HEK293T (cell line): ENCODE data around the gene SMTNL2.

Experiments
- CTCF ChIA-PET: fragments of 350-600 bp; formaldehyde crosslinking; extraction: SDS; loops from one replicate; lab custom pipeline; 2021; ENCODE audit warnings: antibody characterized with exemption, inconsistent platforms; lab: Yijun Ruan, JAX
- POLR2A ChIA-PET: fragments of 350-600 bp; formaldehyde crosslinking; extraction: SDS; loops from one replicate; lab custom pipeline; 2020; ENCODE audit warnings: antibody characterized with exemption, inconsistent platforms; lab: Yijun Ruan, JAX
- DNase-seq: peaks from one replicate; pipeline ENCODE4 v3.0.0; 2012; ENCODE audit warnings: mixed read lengths; ENCODE audit errors: extremely low spot score
- ARNT ChIP-seq: fragments of 450-650 bp; IDR thresholded peaks from 2 replicates; pipeline ENCODE4 v1.6.1; 2017; ENCODE audit warnings: mild to moderate bottlenecking
- BHLHE40 ChIP-seq: fragments of 450-650 bp; IDR thresholded peaks from 2 replicates; pipeline ENCODE4 v1.6.1; 2016; ENCODE audit warnings: mild to moderate bottlenecking, moderate library complexity, borderline replicate concordance
- CTBP1 ChIP-seq: fragments of 450-650 bp; IDR thresholded peaks from 2 replicates; pipeline ENCODE4 v1.6.1; 2016; ENCODE audit warnings: borderline replicate concordance
- ELF4 ChIP-seq: fragments of 450-650 bp; IDR thresholded peaks from 2 replicates; pipeline ENCODE4 v1.6.1; 2017; ENCODE audit warnings: antibody characterized with exemption
- FOXA1 ChIP-seq: fragments of 450-650 bp; IDR thresholded peaks from 2 replicates; pipeline ENCODE4 v1.6.1; 2016; ENCODE audit warnings: mild to moderate bottlenecking
- FOXK2 ChIP-seq: fragments of 450-650 bp; IDR thresholded peaks from 2 replicates; pipeline ENCODE4 v1.6.1; 2016; ENCODE audit warnings: mild to moderate bottlenecking
- FOXM1 ChIP-seq: fragments of 450-650 bp; IDR thresholded peaks from 2 replicates; pipeline ENCODE4 v1.6.1; 2017; ENCODE audit warnings: mild to moderate bottlenecking, borderline replicate concordance
- HDGF ChIP-seq: fragments of 450-650 bp; IDR thresholded peaks from 2 replicates; pipeline ENCODE4 v1.6.1; 2017; ENCODE audit warnings: antibody characterized with exemption, borderline replicate concordance
- L3MBTL2 ChIP-seq: fragments of 450-650 bp; conservative IDR thresholded peaks from 2 replicates; pipeline ENCODE4 v1.6.1; 2016; ENCODE audit warnings: mild to moderate bottlenecking
- LEF1 ChIP-seq: fragments of 450-650 bp; IDR thresholded peaks from 2 replicates; pipeline ENCODE4 v1.6.1; 2017; ENCODE audit warnings: mild to moderate bottlenecking, borderline replicate concordance
- NFRKB ChIP-seq: fragments of 450-650 bp; IDR thresholded peaks from 2 replicates; pipeline ENCODE4 v1.6.1; 2016; ENCODE audit warnings: mild to moderate bottlenecking, moderate library complexity
- PKNOX1 ChIP-seq: fragments of 450-650 bp; IDR thresholded peaks from 2 replicates; pipeline ENCODE4 v1.6.1; 2016
- SP1 ChIP-seq: fragments of 450-650 bp; IDR thresholded peaks from 2 replicates; pipeline ENCODE4 v1.6.1; 2017
- SUZ12 ChIP-seq: fragments of 450-650 bp; IDR thresholded peaks from 2 replicates; pipeline ENCODE4 v1.6.1; 2016; ENCODE audit warnings: mild to moderate bottlenecking
- TARDBP ChIP-seq: fragments of 450-650 bp; IDR thresholded peaks from 2 replicates; pipeline ENCODE4 v1.6.1; 2016
- ZNF384 ChIP-seq: fragments of 450-650 bp; IDR thresholded peaks from 2 replicates; pipeline ENCODE4 v1.6.1; 2016

SMTNL2 gene

DNA sequence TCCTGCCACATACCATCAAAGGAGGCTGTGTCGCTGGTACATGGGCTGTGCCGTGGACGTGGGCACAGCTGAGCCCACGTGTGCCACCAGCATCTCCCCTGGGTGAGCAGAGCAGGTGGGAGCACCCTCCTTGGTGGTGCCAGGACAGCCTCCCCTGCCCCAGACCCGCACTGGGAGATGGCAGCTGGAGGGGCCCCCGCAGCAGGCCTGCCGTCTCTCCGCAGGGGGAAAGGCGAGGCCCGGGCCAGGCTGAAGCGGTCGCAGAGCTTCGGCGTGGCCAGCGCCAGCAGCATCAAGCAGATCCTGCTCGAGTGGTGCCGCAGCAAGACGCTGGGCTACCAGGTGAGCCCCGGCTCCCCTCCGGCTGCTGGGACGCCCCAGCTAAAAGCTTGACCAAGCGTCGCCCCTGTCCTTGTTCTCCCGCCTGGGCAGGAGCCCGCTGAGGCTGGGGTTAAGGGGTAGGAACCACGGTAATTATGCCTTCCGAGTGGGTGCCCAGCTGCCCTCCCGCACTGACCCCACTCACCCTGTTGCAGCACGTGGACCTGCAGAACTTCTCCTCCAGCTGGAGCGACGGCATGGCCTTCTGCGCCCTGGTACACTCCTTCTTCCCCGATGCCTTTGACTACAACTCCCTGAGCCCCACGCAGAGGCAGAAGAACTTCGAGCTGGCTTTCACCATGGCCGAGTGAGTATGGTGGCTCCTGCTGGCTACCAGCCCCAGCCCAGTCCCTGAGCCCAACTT, 12.5 kb downstream of the SMTNL2 start:
- no peak for TF ChIP-seq LEF1
- TF ChIP-seq ZNF384 = no peak
- ChIA-PET CTCF (no interaction called here), POLR2A (interaction anchor here (1.4 kb wide), 1 partner anchor 42 kb away, joined by 3 read pairs; the partner anchor contains the start of gene MYBBP1A)
- DNase-seq = no peak

DNA sequence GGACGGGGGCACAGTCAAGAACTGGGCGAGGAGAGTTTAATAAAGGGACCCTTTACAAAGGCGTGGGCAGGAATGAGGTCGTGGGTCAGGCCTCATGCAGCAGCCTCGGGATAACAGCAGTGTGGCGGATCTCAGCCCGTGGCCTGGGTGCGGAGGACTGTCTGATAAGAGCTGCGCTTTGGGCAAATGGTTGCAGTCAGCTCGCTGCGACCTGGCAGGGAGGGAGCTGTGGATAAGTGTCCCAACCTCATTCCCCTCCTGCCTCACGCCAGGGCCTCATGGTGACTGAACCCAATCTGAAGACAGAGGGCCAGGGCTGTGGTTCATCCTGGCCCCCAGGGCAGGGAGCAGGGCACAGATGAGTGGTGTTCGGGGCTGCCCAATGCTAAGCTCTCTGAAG, 13.6 kb downstream of the SMTNL2 start:
- no peak for DNase-seq
- ChIA-PET POLR2A (interaction anchor here (1.4 kb wide), 1 partner anchor 43 kb away, joined by 3 read pairs; the partner anchor contains the start of gene MYBBP1A), CTCF (interaction anchor here (0.6 kb wide), 1 partner anchor 10 kb away, joined by 4 read pairs; no protein-coding TSS in a partner anchor)
- TF ChIP-seq CTBP1 = no peak
- TF ChIP-seq NFRKB = no peak
- no peak for TF ChIP-seq FOXM1
- no peak for TF ChIP-seq PKNOX1
- TF ChIP-seq SP1 = no peak
- TF ChIP-seq SUZ12 = no peak
- TF ChIP-seq FOXK2 = no peak

DNA sequence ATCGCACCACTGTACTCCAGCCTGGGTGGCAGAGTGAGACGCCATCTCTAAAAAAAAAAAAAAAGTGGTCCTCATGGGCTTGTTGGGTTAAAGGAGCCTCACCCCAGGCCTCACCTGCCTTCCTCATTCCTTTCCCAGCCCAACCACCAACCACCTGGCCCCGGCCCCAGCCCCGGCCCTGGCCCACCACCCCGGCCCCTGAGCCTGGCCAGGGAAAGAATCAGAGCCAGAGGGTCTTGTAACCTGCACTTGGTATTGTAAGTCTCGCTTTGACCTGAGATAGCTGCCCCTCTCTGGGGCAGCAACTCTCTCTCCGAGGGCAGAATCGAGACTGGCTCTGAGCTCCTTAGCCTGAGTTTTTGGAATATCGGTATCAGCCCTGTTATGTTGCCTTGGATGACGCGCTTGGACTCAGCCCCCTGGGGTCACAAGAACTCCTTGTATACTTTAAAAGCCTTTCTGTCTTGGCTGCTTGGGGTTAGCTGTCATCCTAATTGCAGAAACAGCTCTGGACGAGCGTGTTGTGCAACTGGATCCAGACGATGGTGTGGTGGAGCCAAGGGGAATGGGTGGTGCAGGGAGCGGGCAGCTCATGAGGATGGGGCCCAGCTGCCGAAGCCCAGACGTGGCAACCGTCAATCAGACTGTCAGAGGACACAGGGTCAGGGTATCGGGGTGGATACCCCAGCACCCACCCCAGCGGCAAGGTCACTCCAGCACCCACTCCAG, 14.6 kb downstream of the SMTNL2 start:
- no peak for DNase-seq
- no peak for TF ChIP-seq FOXA1
- TF ChIP-seq CTBP1 = no peak
- no peak for TF ChIP-seq LEF1
- no peak for TF ChIP-seq TARDBP
- no peak for TF ChIP-seq NFRKB
- no peak for TF ChIP-seq BHLHE40
- TF ChIP-seq ARNT = no peak
- TF ChIP-seq ZNF384 = no peak
- no peak for TF ChIP-seq ELF4
- TF ChIP-seq FOXM1 = no peak
- no peak for TF ChIP-seq PKNOX1
- TF ChIP-seq SP1 = no peak
- no peak for TF ChIP-seq L3MBTL2
- no peak for TF ChIP-seq HDGF
- no peak for TF ChIP-seq FOXK2
- no peak for TF ChIP-seq SUZ12
- ChIA-PET POLR2A (interaction anchor here (1.0 to 1.4 kb wide), 3 partner anchors 15 to 44 kb away, joined by 3 to 6 read pairs (median 3); partner anchors contain the start of genes MYBBP1A and SMTNL2), CTCF (interaction anchor here (0.6 to 1.3 kb wide), 3 partner anchors 9 to 32 kb away, joined by 3 to 4 read pairs (median 3); no protein-coding TSS in a partner anchor)

DNA sequence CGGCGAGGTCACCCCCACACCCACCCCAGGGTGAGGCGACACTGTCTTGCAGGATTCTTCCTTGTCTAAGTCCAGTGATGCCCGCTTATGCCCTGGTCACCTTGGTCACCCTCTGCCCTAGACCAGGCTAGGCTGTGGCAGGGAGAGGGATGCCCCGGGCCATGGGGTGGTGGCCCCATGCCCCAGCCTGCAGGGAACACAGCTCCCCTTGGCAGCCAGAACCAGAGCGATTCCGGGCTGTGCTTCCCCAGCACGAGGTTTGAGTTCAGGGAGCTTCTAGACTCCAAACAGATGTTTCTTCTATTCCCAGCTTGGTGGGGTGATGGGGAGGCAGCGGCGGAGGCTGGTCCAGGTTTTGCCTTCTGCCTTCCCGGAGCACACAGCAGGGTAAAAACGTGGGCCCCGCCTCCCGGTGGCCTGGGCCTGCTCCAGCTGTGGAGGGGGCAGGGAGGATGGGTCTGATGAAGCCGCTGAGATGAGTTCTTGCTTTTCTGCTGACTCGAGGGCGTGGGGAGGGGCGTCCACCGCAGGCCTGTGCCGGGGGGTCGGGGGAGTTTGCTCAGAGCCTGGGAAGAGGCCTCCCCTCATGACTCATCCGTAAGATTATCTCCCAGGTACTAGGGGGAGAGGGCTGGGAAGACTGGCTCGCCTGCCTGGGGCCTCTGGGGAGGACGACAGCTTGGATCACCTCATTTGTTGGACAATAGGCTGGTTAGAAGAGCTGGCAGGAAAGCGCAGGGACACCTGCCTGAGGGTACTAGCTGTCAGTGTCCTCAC, 15.4 kb downstream of the SMTNL2 start:
- ChIA-PET POLR2A (interaction anchor here (1.0 to 1.4 kb wide), 5 partner anchors 10 to 45 kb away, joined by 3 to 6 read pairs (median 3); partner anchors contain the start of genes MYBBP1A and SMTNL2), CTCF (interaction anchor here (0.6 to 1.3 kb wide), 3 partner anchors 26 to 49 kb away, joined by 3 read pairs; no protein-coding TSS in a partner anchor)
- TF ChIP-seq FOXM1 (no peak), FOXK2 (no peak), PKNOX1 (no peak), BHLHE40 (no peak), SP1 (no peak), TARDBP (no peak), ARNT (no peak), ELF4 (no peak), L3MBTL2 (no peak), HDGF (no peak), ZNF384 (no peak), NFRKB (no peak), SUZ12 (no peak)
- DNase-seq = no peak

- CTCF ChIA-PET = no interaction called here
- no peak; the same call in 1 of the 2 replicates for TF ChIP-seq PKNOX1
- TF ChIP-seq CTBP1 = no peak
- no peak for TF ChIP-seq SP1
- DNase-seq = no peak
Measured at GRCh38 chr17:4600563-4600962, 16.2 kb downstream of the SMTNL2 start.

More at GRCh38 chr17:4600563-4600962, 16.2 kb downstream of the SMTNL2 start:
- POLR2A ChIA-PET = interaction anchor here (1.0 to 1.2 kb wide), 3 partner anchors 9 to 23 kb away, joined by 3 to 4 read pairs (median 4); no protein-coding TSS in a partner anchor
